Stomach (tissue), 4 donors: ENCODE measurements around the gene NFKB2.

Experiments used
- CTCF ChIP-seq, 7 experiments: fragments of 450-650 bp in 4 of 7; fragments of 200-600 bp in 3 of 7; sonication (generic) in 3 of 7; IDR thresholded peaks; one replicate each; pipeline ENCODE4 v1.5.1; 2016 to 2019; ENCODE audit warnings: antibody characterized with exemption in 7 of 7, control low read depth in 2 of 7, mild to moderate bottlenecking in 1 of 7
- EP300 ChIP-seq: sonication (generic); formaldehyde crosslinking; IDR thresholded peaks from one replicate; pipeline ENCODE4 v1.6.1; 2017; ENCODE audit warnings: antibody characterized with exemption
- POLR2A ChIP-seq, 4 donors: fragments of 450-650 bp; IDR thresholded peaks; one replicate each; pipeline ENCODE4 v1.6.1; 2016; ENCODE audit warnings: antibody characterized with exemption in 4 of 4, control low read depth in 2 of 4, mild to moderate bottlenecking in 1 of 4, moderate library complexity in 1 of 4
- POLR2AphosphoS5 ChIP-seq, 3 donors: sonication (generic); formaldehyde crosslinking; IDR thresholded peaks; one replicate each; pipeline ENCODE4 v1.6.1; 2016; ENCODE audit warnings: antibody characterized with exemption in 3 of 3

GRCh38 chr10:102434394-102435132, 39.1 kb downstream of the NFKB2 start:
- TF ChIP-seq CTCF (IDR thresholded peaks at IDR 0.05) (no peak), POLR2A (IDR thresholded peaks at IDR 0.05) (no peak), POLR2AphosphoS5 (IDR thresholded peaks at IDR 0.05) (no peak), EP300 (no peak)
